HG02943 (cell line): ENCODE measurements around the gene NSUN3.

Experiments used
- ATAC-seq: cut with Tn5 transposase; IDR thresholded peaks from one replicate; pipeline ENCODE4 v1.9.1; 2021; ENCODE audit warnings: mild to moderate bottlenecking, low read depth, moderate library complexity; ENCODE audit not compliant: unreplicated experiment

Gene NSUN3

GRCh38 chr3:94117729-94118128, 54.9 kb downstream of the NSUN3 start:
- ATAC-seq = no peak

- no peak for ATAC-seq
Observed at GRCh38 chr3:94118390-94118789, 55.5 kb downstream of the NSUN3 start.

GRCh38 chr3:94121161-94121560, 58.3 kb downstream of the NSUN3 start:
- no peak for ATAC-seq

- ATAC-seq = no peak
Observed at GRCh38 chr3:94127115-94127514, 64.3 kb downstream of the NSUN3 start.

GRCh38 chr3:94130690-94131089, 67.8 kb downstream of the NSUN3 start:
- no peak for ATAC-seq

GRCh38 chr3:94132777-94133176, 69.9 kb downstream of the NSUN3 start:
- ATAC-seq = no peak

GRCh38 chr3:94136133-94136532, 73.3 kb downstream of the NSUN3 start:
- ATAC-seq = no peak

GRCh38 chr3:94137377-94137776, 74.5 kb downstream of the NSUN3 start:
- ATAC-seq = no peak

GRCh38 chr3:94146455-94146854, 83.6 kb downstream of the NSUN3 start:
- ATAC-seq = no peak

- no peak for ATAC-seq
Observed at GRCh38 chr3:94147012-94147411, 84.2 kb downstream of the NSUN3 start.

- no peak for ATAC-seq
Observed at GRCh38 chr3:94150113-94150512, 87.3 kb downstream of the NSUN3 start.

GRCh38 chr3:94156626-94157025, 93.8 kb downstream of the NSUN3 start:
- ATAC-seq = no peak

- no peak for ATAC-seq
Observed at GRCh38 chr3:94158512-94158911, 95.7 kb downstream of the NSUN3 start.

GRCh38 chr3:94159062-94159828, 96.4 kb downstream of the NSUN3 start:
- no peak for ATAC-seq

GRCh38 chr3:94162700-94163099, 99.8 kb downstream of the NSUN3 start:
- ATAC-seq = no peak

- no peak for ATAC-seq
Observed at GRCh38 chr3:94167346-94167745, 104.5 kb downstream of the NSUN3 start.

GRCh38 chr3:94167796-94168195, 104.9 kb downstream of the NSUN3 start:
- ATAC-seq = no peak

- ATAC-seq = no peak
Observed at GRCh38 chr3:94171954-94172353, 109.1 kb downstream of the NSUN3 start.

GRCh38 chr3:94172695-94173310, 109.9 kb downstream of the NSUN3 start:
- ATAC-seq = no peak

GRCh38 chr3:94173673-94174434, 111.0 kb downstream of the NSUN3 start:
- no peak for ATAC-seq

- ATAC-seq = no peak
Observed at GRCh38 chr3:94175677-94176076, 112.8 kb downstream of the NSUN3 start.
